Stimulated activated naive CD8-positive, alpha-beta T cell treated with anti-CD3 and anti-CD28 coated beads, Interleukin-15, Interleukin-2, amounts not matched to agents 100 ng/mL and 50 ng/mL, for 24 hours (primary cell): ENCODE measurements around the gene ZBTB40.

Source experiments
- H3K27ac Mint-ChIP-seq: one replicate; pipeline ENCODE4 v1.8.0; 2021; ENCODE audit warnings: mild to moderate bottlenecking, mixed read lengths
- H3K27me3 Mint-ChIP-seq: one replicate; pipeline ENCODE4 v1.8.0; 2021; ENCODE audit warnings: mixed read lengths
- H3K36me3 Mint-ChIP-seq: one replicate; pipeline ENCODE4 v1.8.0; 2021; ENCODE audit warnings: low read depth, mixed read lengths
- H3K4me1 Mint-ChIP-seq: one replicate; pipeline ENCODE4 v1.8.0; 2021; ENCODE audit warnings: low read depth, mixed read lengths
- H3K4me3 Mint-ChIP-seq: one replicate; pipeline ENCODE4 v1.8.0; 2021; ENCODE audit warnings: mild to moderate bottlenecking, mixed read lengths
- H3K9me3 Mint-ChIP-seq: one replicate; pipeline ENCODE4 v1.8.0; 2021; ENCODE audit warnings: mixed read lengths

Gene ZBTB40

GRCh38 chr1:22451702-22452480 lies at the start of gene ZBTB40:
TSS of gene ZBTB40 (plus strand) at chr1:22451851. CDS start at chr1:22489949, 38,098 bp downstream.
- Mint-ChIP-seq H3K9me3 (no peaks in the 10 kb centered on the region), H3K4me3 (peak within 1 kb of the TSS; percentile 90), H3K27me3 (no peaks in the 10 kb centered on the region), H3K4me1 (peaks cover 28% of the 10 kb centered on the region), H3K36me3 (peaks cover 5% of the 10 kb centered on the region), H3K27ac (peak within 1 kb of the TSS; percentile 84)

GRCh38 chr1:22402356-22403053 lies 49.1 kb upstream of the ZBTB40 start:
- H3K36me3 Mint-ChIP-seq, result no peaks in the 10 kb centered on the region
- H3K27me3 Mint-ChIP-seq, result peaks cover 77% of the 10 kb centered on the region
- H3K27ac Mint-ChIP-seq, result no peak overlapping the region
- no peak overlapping the region for H3K4me3 Mint-ChIP-seq
- H3K4me1 Mint-ChIP-seq, result peaks cover 18% of the 10 kb centered on the region
- no peaks in the 10 kb centered on the region for H3K9me3 Mint-ChIP-seq

GRCh38 chr1:22404486-22404885 lies 47.2 kb upstream of the ZBTB40 start:
- Mint-ChIP-seq H3K9me3 (no peaks in the 10 kb centered on the region), H3K4me1 (peaks cover under 1% of the 10 kb centered on the region), H3K36me3 (no peaks in the 10 kb centered on the region), H3K4me3 (no peak overlapping the region), H3K27me3 (peaks cover 60% of the 10 kb centered on the region), H3K27ac (no peak overlapping the region)

GRCh38 chr1:22406722-22407495 lies 44.7 kb upstream of the ZBTB40 start:
- Mint-ChIP-seq H3K27me3 (peaks cover 49% of the 10 kb centered on the region), H3K9me3 (no peaks in the 10 kb centered on the region), H3K27ac (no peak overlapping the region), H3K36me3 (no peaks in the 10 kb centered on the region), H3K4me1 (no peaks in the 10 kb centered on the region), H3K4me3 (no peak overlapping the region)

- Mint-ChIP-seq H3K27me3 (peaks cover 43% of the 10 kb centered on the region), H3K4me1 (no peaks in the 10 kb centered on the region), H3K36me3 (no peaks in the 10 kb centered on the region), H3K4me3 (no peak overlapping the region), H3K27ac (no peak overlapping the region), H3K9me3 (no peaks in the 10 kb centered on the region)
These were observed 43.4 kb upstream of the ZBTB40 start for GRCh38 chr1:22408230-22408629.

- Mint-ChIP-seq H3K27me3 (peaks cover 23% of the 10 kb centered on the region), H3K4me3 (no peak overlapping the region), H3K27ac (no peak overlapping the region), H3K9me3 (no peaks in the 10 kb centered on the region), H3K4me1 (no peaks in the 10 kb centered on the region), H3K36me3 (no peaks in the 10 kb centered on the region)
These were observed 41.2 kb upstream of the ZBTB40 start for GRCh38 chr1:22410401-22410800.

- Mint-ChIP-seq H3K4me3 (no peak overlapping the region), H3K27me3 (peaks cover 20% of the 10 kb centered on the region), H3K36me3 (no peaks in the 10 kb centered on the region), H3K9me3 (no peaks in the 10 kb centered on the region), H3K27ac (no peak overlapping the region), H3K4me1 (no peaks in the 10 kb centered on the region)
These were observed 40.6 kb upstream of the ZBTB40 start for GRCh38 chr1:22410928-22411495.

- no peaks in the 10 kb centered on the region for H3K4me1 Mint-ChIP-seq
- H3K27me3 Mint-ChIP-seq, result peaks cover 20% of the 10 kb centered on the region
- H3K27ac Mint-ChIP-seq, result no peak overlapping the region
- no peaks in the 10 kb centered on the region for H3K9me3 Mint-ChIP-seq
- no peaks in the 10 kb centered on the region for H3K36me3 Mint-ChIP-seq
- H3K4me3 Mint-ChIP-seq, result no peak overlapping the region
These were observed 40.1 kb upstream of the ZBTB40 start for GRCh38 chr1:22411589-22411988.

GRCh38 chr1:22412932-22413727 lies 38.5 kb upstream of the ZBTB40 start:
- Mint-ChIP-seq H3K36me3 (no peaks in the 10 kb centered on the region), H3K27ac (no peak overlapping the region), H3K4me3 (no peak overlapping the region), H3K27me3 (peaks cover 16% of the 10 kb centered on the region), H3K4me1 (no peaks in the 10 kb centered on the region), H3K9me3 (no peaks in the 10 kb centered on the region)

GRCh38 chr1:22413799-22414198 lies 37.9 kb upstream of the ZBTB40 start:
- H3K36me3 Mint-ChIP-seq, result no peaks in the 10 kb centered on the region
- no peak overlapping the region for H3K4me3 Mint-ChIP-seq
- H3K4me1 Mint-ChIP-seq, result no peaks in the 10 kb centered on the region
- H3K27me3 Mint-ChIP-seq, result peaks cover 20% of the 10 kb centered on the region
- no peak overlapping the region for H3K27ac Mint-ChIP-seq
- no peaks in the 10 kb centered on the region for H3K9me3 Mint-ChIP-seq

GRCh38 chr1:22414244-22414751 lies 37.4 kb upstream of the ZBTB40 start:
- H3K4me1 Mint-ChIP-seq, result no peaks in the 10 kb centered on the region
- H3K36me3 Mint-ChIP-seq, result no peaks in the 10 kb centered on the region
- peaks cover 24% of the 10 kb centered on the region for H3K27me3 Mint-ChIP-seq
- no peak overlapping the region for H3K27ac Mint-ChIP-seq
- H3K4me3 Mint-ChIP-seq, result no peak overlapping the region
- H3K9me3 Mint-ChIP-seq, result no peaks in the 10 kb centered on the region

- Mint-ChIP-seq H3K9me3 (no peaks in the 10 kb centered on the region), H3K4me3 (no peak overlapping the region), H3K27me3 (peaks cover 36% of the 10 kb centered on the region), H3K36me3 (no peaks in the 10 kb centered on the region), H3K27ac (no peak overlapping the region), H3K4me1 (no peaks in the 10 kb centered on the region)
These were observed 36.2 kb upstream of the ZBTB40 start for GRCh38 chr1:22415489-22415888.

GRCh38 chr1:22416555-22417454 lies 34.8 kb upstream of the ZBTB40 start:
- H3K4me3 Mint-ChIP-seq, result no peak overlapping the region
- no peaks in the 10 kb centered on the region for H3K36me3 Mint-ChIP-seq
- H3K27me3 Mint-ChIP-seq, result peaks cover 37% of the 10 kb centered on the region
- H3K4me1 Mint-ChIP-seq, result no peaks in the 10 kb centered on the region
- no peak overlapping the region for H3K27ac Mint-ChIP-seq
- no peaks in the 10 kb centered on the region for H3K9me3 Mint-ChIP-seq
